Mesenchymal stem cell (in vitro differentiated cells and primary cell): ENCODE measurements around the gene NEMP2.

Experiments
- DNase-seq: peaks from one replicate; pipeline ENCODE4 v3.0.0-alpha.2; 2013
- H2AFZ ChIP-seq: one replicate; pipeline ENCODE4 v1.6.1; 2013; ENCODE audit warnings: low read depth, mild to moderate bottlenecking, control low read depth, inconsistent platforms, low read length, moderate library complexity
- H2AK5ac ChIP-seq: 2 replicates; pipeline ENCODE4 v1.6.1; 2013; ENCODE audit warnings: low read length, moderate library complexity, mild to moderate bottlenecking, inconsistent platforms; ENCODE audit not compliant: severe bottlenecking
- H2BK120ac ChIP-seq: one replicate; pipeline ENCODE4 v1.6.1; 2013; ENCODE audit warnings: low read depth, mild to moderate bottlenecking, inconsistent platforms, low read length, moderate library complexity
- H2BK12ac ChIP-seq, 2 experiments: one replicate each; pipeline ENCODE4 v1.6.1; 2013; ENCODE audit warnings: inconsistent platforms in 2 of 2, low read length in 2 of 2, mild to moderate bottlenecking in 2 of 2, moderate library complexity in 2 of 2, control low read depth in 1 of 2
- H2BK15ac ChIP-seq: one replicate; pipeline ENCODE4 v1.6.1; 2013; ENCODE audit warnings: mild to moderate bottlenecking, low read depth, inconsistent platforms; ENCODE audit not compliant: poor library complexity, severe bottlenecking
- H2BK5ac ChIP-seq: 2 replicates; pipeline ENCODE4 v1.6.1; 2013; ENCODE audit warnings: low read depth, mild to moderate bottlenecking, low read length, control low read depth, inconsistent platforms; ENCODE audit not compliant: poor library complexity, severe bottlenecking
- H3K14ac ChIP-seq, 2 experiments: one replicate each; pipeline ENCODE4 v1.6.1; 2013; ENCODE audit warnings: inconsistent platforms in 2 of 2, low read length in 2 of 2, control low read depth in 1 of 2, mild to moderate bottlenecking in 1 of 2, moderate library complexity in 1 of 2
- H3K18ac ChIP-seq, 2 experiments: one replicate each; pipeline ENCODE4 v1.6.1; 2013; ENCODE audit warnings: inconsistent platforms in 2 of 2, low read length in 2 of 2, control low read depth in 1 of 2, low read depth in 1 of 2, mild to moderate bottlenecking in 1 of 2
- H3K23ac ChIP-seq, 2 experiments: one replicate each; pipeline ENCODE4 v1.6.1; 2013; ENCODE audit warnings: inconsistent platforms in 2 of 2, low read length in 2 of 2, mild to moderate bottlenecking in 2 of 2, moderate library complexity in 2 of 2, control low read depth in 1 of 2
- H3K27ac ChIP-seq: 2 replicates; pipeline ENCODE4 v1.5.1; 2013; ENCODE audit warnings: mild to moderate bottlenecking, moderate library complexity, low read length, control low read depth, inconsistent platforms; ENCODE audit not compliant: poor library complexity, severe bottlenecking
- H3K27me3 ChIP-seq, 2 experiments: 2 replicates each; pipeline versions ENCODE4 v1.6.1 to v1.7.0; 2013; ENCODE audit warnings: low read length in 2 of 2, mild to moderate bottlenecking in 2 of 2, moderate library complexity in 2 of 2, control low read depth in 1 of 2, inconsistent platforms in 1 of 2; ENCODE audit not compliant: control insufficient read depth in 1 of 2, insufficient read depth in 1 of 2
- H3K36me3 ChIP-seq, 2 experiments: 2 replicates each; pipeline versions ENCODE4 v1.6.1 to v1.7.0; 2013; ENCODE audit warnings: low read length in 2 of 2, control low read depth in 1 of 2, inconsistent platforms in 1 of 2, low read depth in 1 of 2, mild to moderate bottlenecking in 1 of 2; ENCODE audit not compliant: insufficient read depth in 2 of 2, control insufficient read depth in 1 of 2
- H3K4ac ChIP-seq, 2 experiments: one replicate each; pipeline ENCODE4 v1.6.1; 2013; ENCODE audit warnings: inconsistent platforms in 2 of 2, low read length in 2 of 2, mild to moderate bottlenecking in 2 of 2, moderate library complexity in 2 of 2, control low read depth in 1 of 2, low read depth in 1 of 2
- H3K4me1 ChIP-seq: 2 replicates; pipeline ENCODE4 v1.6.1; 2013; ENCODE audit warnings: low read depth, low read length, control low read depth; ENCODE audit not compliant: control insufficient read depth, insufficient read depth
- H3K4me2 ChIP-seq: 2 replicates; pipeline ENCODE4 v1.6.1; 2013; ENCODE audit warnings: low read length, mild to moderate bottlenecking, inconsistent platforms; ENCODE audit not compliant: poor library complexity, severe bottlenecking
- H3K4me3 ChIP-seq, 2 experiments: 2 replicates each; pipeline versions ENCODE4 v1.5.1 to v1.7.0; 2013; ENCODE audit warnings: low read length in 2 of 2, mild to moderate bottlenecking in 2 of 2, control low read depth in 1 of 2, low read depth in 1 of 2; ENCODE audit not compliant: insufficient read depth in 1 of 2
- H3K79me1 ChIP-seq: replicated peaks from 2 replicates; pipeline ENCODE4 v1.6.1; 2013; ENCODE audit warnings: mild to moderate bottlenecking, control low read depth, low read length, inconsistent platforms; ENCODE audit not compliant: poor library complexity, severe bottlenecking
- H3K9ac ChIP-seq: 2 replicates; pipeline ENCODE4 v1.7.0; 2013; ENCODE audit warnings: mild to moderate bottlenecking, low read length, moderate library complexity
- H3K9me3 ChIP-seq: 2 replicates; pipeline ENCODE4 v1.7.0; 2013; ENCODE audit warnings: mild to moderate bottlenecking, low read length; ENCODE audit not compliant: control insufficient read depth
- H4K8ac ChIP-seq: one replicate; pipeline ENCODE4 v1.6.1; 2013; ENCODE audit warnings: inconsistent platforms, mild to moderate bottlenecking, low read length, moderate library complexity
- H4K91ac ChIP-seq: one replicate; pipeline ENCODE4 v1.6.1; 2013; ENCODE audit warnings: mild to moderate bottlenecking, low read length, inconsistent platforms
- WGBS: methylation state at CpG from one replicate; pipeline ENCODE4 v1.1.7; 2013; ENCODE audit warnings: mixed read lengths; 5-methylcytosine and 5-hydroxymethylcytosine counted together

Gene NEMP2

GRCh38 chr2:190582019-190582418 lies 47.5 kb upstream of the NEMP2 start:
- Histone ChIP-seq H3K4me1 (peaks cover 1% of the 10 kb centered on the region), H3K18ac (no peak overlapping the region), H3K79me1 (no peaks in the 10 kb centered on the region), H3K14ac (no peak overlapping the region), H2BK5ac (no peak overlapping the region), H2BK15ac (no peak overlapping the region), H4K91ac (no peak overlapping the region), H2BK12ac (no peak overlapping the region), H3K4ac (no peak overlapping the region), H3K36me3 (no peaks in the 10 kb centered on the region), H3K27ac (no peak overlapping the region), H3K9ac (no peak overlapping the region), H2AFZ (no peak overlapping the region), H3K9me3 (no peaks in the 10 kb centered on the region), H4K8ac (no peak overlapping the region), H2AK5ac (no peak overlapping the region), H3K27me3 (no peaks in the 10 kb centered on the region), H2BK120ac (no peak overlapping the region), H3K4me2 (no peak overlapping the region), H3K23ac (no peak overlapping the region), H3K4me3 (no peak overlapping the region)
- no peak for DNase-seq
- 83% methylated on average over 1 of the region's 3 CpGs for WGBS

- H4K8ac ChIP-seq = no peak overlapping the region
- H2AK5ac ChIP-seq = no peak overlapping the region
- H3K18ac ChIP-seq = no peak overlapping the region
- no peak overlapping the region for H2BK12ac ChIP-seq
- H4K91ac ChIP-seq = no peak overlapping the region
- H2AFZ ChIP-seq = no peak overlapping the region
- no peak for DNase-seq
- no peak overlapping the region for H3K4me3 ChIP-seq
- no peak overlapping the region for H3K27ac ChIP-seq
- H3K14ac ChIP-seq = no peak overlapping the region
- H3K79me1 ChIP-seq = no peaks in the 10 kb centered on the region
- no peak overlapping the region for H3K23ac ChIP-seq
- H3K4me1 ChIP-seq = peaks cover 1% of the 10 kb centered on the region
- 81% methylated on average over 5 of the region's 7 CpGs for WGBS
- no peak overlapping the region for H3K4me2 ChIP-seq
- H3K4ac ChIP-seq = no peak overlapping the region
- no peak overlapping the region for H3K9ac ChIP-seq
- H2BK5ac ChIP-seq = no peak overlapping the region
- H3K9me3 ChIP-seq = no peaks in the 10 kb centered on the region
- no peaks in the 10 kb centered on the region for H3K27me3 ChIP-seq
- H2BK15ac ChIP-seq = no peak overlapping the region
- no peak overlapping the region for H2BK120ac ChIP-seq
- H3K36me3 ChIP-seq = no peaks in the 10 kb centered on the region
These were observed 45.7 kb upstream of the NEMP2 start for GRCh38 chr2:190579915-190580846.

- Histone ChIP-seq H2BK120ac (no peak overlapping the region), H3K79me1 (no peaks in the 10 kb centered on the region), H2BK12ac (no peak overlapping the region)
These were observed 44.5 kb upstream of the NEMP2 start for GRCh38 chr2:190579058-190579410.

GRCh38 chr2:190578158-190579057 lies 43.9 kb upstream of the NEMP2 start:
- no peak overlapping the region for H3K14ac ChIP-seq
- H3K23ac ChIP-seq = no peak overlapping the region
- no peak overlapping the region for H2BK12ac ChIP-seq
- peak overlapping the region; percentile 15 for H4K8ac ChIP-seq
- no peak overlapping the region for H4K91ac ChIP-seq
- H3K9me3 ChIP-seq = no peaks in the 10 kb centered on the region
- H3K79me1 ChIP-seq = no peaks in the 10 kb centered on the region
- peak overlapping the region; percentile 43 to 80 for H3K18ac ChIP-seq
- H3K36me3 ChIP-seq = no peaks in the 10 kb centered on the region
- H3K4me2 ChIP-seq = no peak overlapping the region
- H2AK5ac ChIP-seq = no peak overlapping the region
- H2BK5ac ChIP-seq = no peak overlapping the region
- H3K27ac ChIP-seq = no peak overlapping the region
- peak overlapping the region; percentile 34 for H2BK120ac ChIP-seq
- H2BK15ac ChIP-seq = peak overlapping the region; percentile 67
- peak; percentile 24 for DNase-seq
- peak overlapping the region; percentile 62 for H3K9ac ChIP-seq
- H3K4me3 ChIP-seq = no peak overlapping the region
- peaks cover 1% of the 10 kb centered on the region for H3K4me1 ChIP-seq
- no peak overlapping the region for H2AFZ ChIP-seq
- no peak overlapping the region for H3K4ac ChIP-seq
- H3K27me3 ChIP-seq = no peaks in the 10 kb centered on the region
- WGBS = 61% methylated on average over 6 of the region's 6 CpGs

More at GRCh38 chr2:190579058-190579410, 44.5 kb upstream of the NEMP2 start:
- Histone ChIP-seq H3K36me3 (no peaks in the 10 kb centered on the region), H3K14ac (no peak overlapping the region), H3K27me3 (no peaks in the 10 kb centered on the region), H4K91ac (no peak overlapping the region), H2AK5ac (no peak overlapping the region), H3K27ac (no peak overlapping the region), H3K4me3 (no peak overlapping the region), H2AFZ (no peak overlapping the region), H4K8ac (no peak overlapping the region), H3K4ac (no peak overlapping the region), H2BK5ac (no peak overlapping the region), H3K4me2 (no peak overlapping the region), H3K4me1 (peaks cover 1% of the 10 kb centered on the region), H3K23ac (no peak overlapping the region), H2BK15ac (no peak overlapping the region), H3K18ac (no peak overlapping the region), H3K9ac (peak overlapping the region; percentile 62), H3K9me3 (no peaks in the 10 kb centered on the region)
- no CpG with 5 or more reads among the region's 2 CpGs for WGBS
- no peak for DNase-seq
